HG02763 (cell line): ENCODE results near the gene LCA5.
"Not testable (repeated sequence)": the region's sequence is repeated elsewhere in the genome, so short reads cannot be mapped to it uniquely, and the experiment has no call there.

Source experiments
- ATAC-seq: cut with Tn5 transposase; IDR thresholded peaks from one replicate; pipeline ENCODE4 v1.9.1; 2021; ENCODE audit warnings: mild to moderate bottlenecking, moderate library complexity; ENCODE audit not compliant: unreplicated experiment

The LCA5 gene

GRCh38 chr6:79538106-79538971 lies 1.1 kb upstream of the LCA5 start:
- no peak for ATAC-seq

- ATAC-seq: no peak
Measured at GRCh38 chr6:79536585-79536953, 661 bp downstream of the LCA5 start.

DNA sequence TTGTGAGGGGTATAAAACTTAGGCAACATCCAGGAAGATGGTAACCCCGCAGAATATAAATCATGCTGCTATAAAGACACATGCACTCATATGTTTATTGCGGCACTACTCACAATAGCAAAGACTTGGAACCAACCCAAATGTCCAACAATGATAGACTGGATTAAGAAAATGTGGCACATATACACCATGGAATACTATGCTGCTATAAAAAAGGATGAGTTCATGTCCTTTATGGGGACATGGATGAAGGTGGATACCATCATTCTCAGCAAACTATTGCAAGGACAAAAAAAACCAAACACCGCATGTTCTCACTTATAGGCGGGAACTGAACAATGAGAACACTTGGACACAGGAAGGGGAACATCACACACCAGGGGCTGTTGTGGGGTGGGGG lies 7.7 kb downstream of the LCA5 start:
- not testable (repeated sequence) for ATAC-seq

DNA sequence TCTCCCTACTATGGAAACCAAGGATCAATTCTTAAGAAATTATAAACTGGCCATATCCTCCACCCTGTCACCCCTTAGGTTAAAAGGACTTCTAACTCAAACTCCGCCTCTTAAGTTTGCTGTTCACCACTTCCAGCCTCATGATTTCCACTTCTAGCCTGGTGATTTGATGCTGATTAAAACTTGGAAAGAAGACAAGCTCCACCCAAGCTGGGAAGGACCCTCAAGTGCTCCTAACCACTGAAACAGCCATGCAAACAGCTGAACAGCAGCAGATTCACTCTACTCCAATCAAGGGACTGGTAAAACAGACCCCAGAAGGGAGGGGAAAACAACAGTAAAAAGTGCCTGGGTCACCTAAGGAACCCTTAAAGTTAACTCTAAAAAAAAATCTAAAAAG lies 10.3 kb downstream of the LCA5 start:
- no peak for ATAC-seq

DNA sequence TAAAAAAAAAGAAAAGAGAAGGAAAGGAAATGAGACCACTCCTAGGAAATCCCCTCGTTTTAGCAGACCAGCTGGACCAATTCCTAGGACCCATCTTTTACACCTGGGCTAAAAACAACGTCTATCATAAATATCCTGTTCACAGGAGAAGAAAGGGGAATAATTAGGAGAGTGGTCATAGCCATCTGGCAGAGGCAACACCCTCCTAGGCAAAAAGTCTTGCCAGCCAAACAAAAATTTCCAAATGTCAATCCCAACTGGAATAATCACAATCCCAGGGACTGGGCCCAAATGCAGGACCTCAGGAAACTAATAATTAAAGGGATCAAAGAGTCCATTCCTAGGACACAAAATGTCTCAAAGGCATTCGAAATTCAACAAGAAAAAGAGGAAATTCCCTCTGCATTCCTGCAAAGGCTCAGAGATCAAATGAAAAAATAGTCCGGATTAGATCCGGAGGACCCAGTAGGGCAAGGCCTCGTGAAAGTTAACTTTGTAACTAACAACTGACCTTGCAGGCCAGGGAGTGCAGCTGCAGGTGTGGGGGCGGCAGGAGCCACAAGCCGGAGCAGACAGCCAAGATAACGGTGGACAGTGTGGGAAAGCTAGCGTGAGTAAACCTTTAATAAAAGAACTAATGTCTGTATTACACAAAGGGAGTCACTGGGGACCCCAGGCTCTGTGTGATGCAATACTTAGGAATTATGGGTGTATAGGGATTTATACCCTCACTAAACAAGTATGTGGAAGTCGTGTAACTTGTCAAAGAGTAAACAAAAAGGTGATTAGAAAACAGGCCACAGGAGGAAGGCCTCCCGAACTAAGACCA lies 11.7 kb downstream of the LCA5 start:
- ATAC-seq: no peak

DNA sequence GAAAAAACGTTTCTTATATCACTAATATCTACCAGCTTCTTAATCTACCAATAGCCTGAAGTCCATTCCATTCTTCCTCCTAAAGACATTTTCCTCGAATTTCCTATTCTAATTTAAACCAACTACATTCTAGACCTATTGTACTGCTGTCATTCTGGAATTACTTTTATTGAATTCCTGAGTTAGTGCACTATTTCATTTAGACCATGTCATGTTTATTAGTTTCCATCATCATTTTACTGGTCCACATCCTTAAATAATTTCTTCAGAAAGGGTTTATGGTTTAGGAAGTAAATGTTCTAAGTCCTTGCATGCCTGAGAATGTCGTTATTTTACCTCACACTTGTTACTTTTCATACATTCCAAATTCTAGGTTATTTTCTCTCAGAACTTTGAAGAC lies 13.2 kb downstream of the LCA5 start:
- no peak for ATAC-seq

- ATAC-seq: no peak
Measured at GRCh38 chr6:79522609-79523008, 14.6 kb downstream of the LCA5 start.

DNA sequence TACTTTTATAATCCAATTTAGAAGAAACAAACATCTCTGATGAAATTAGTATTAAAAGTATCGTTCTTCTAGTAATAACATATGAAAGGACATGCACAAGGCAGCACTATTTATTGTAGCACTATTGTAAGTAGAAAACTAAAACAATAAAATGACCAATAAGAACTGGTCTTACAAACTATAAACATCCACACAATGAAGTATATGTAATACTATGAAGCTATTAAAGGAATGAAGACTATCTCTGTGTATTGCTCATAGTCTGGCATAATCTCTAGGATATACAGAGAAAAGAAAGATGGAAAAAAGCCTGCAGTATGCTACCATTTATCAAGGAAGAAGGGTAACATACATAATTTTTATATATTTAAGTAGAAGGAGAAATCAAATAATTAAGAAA lies 16.7 kb downstream of the LCA5 start:
- ATAC-seq: no peak

DNA sequence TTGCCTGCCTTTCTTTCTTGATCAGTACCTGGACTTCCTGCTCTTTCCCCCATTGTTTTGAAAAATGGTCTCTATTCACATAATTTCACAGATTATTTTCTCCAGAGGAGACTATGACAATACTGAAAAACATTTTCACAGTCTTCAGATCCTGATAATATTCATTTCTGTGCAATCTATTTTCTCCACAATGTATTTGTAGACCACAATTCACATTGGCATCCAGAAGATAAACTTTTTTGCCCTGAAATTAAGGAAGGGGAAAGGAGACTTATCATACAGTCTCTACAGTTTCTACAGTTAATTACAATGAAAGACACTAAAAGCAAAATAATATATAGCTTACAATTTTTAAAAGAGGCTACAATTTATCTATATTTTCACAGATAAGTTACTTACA lies 18.4 kb downstream of the LCA5 start:
- ATAC-seq: no peak

DNA sequence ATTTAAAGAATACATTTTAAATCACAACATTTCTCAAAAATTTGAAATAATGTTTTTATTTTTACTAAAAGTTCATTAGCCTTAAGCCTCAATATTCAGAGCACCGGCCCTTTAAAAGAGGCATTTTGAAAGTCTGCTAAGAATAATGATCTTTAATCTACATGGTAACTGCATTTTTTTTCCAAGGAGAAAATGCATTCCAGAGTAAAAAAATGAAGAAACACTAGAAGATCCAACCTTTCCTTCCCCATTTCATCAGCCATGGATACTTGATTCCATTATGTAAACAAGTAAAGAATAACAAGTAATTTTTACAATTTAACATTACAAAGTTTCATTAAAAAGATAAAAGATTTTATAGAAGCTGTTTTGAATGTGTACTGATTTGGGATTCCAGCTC lies 21.8 kb downstream of the LCA5 start:
- ATAC-seq: no peak

- ATAC-seq: no peak
Measured at GRCh38 chr6:79513111-79513510, 24.1 kb downstream of the LCA5 start.

DNA sequence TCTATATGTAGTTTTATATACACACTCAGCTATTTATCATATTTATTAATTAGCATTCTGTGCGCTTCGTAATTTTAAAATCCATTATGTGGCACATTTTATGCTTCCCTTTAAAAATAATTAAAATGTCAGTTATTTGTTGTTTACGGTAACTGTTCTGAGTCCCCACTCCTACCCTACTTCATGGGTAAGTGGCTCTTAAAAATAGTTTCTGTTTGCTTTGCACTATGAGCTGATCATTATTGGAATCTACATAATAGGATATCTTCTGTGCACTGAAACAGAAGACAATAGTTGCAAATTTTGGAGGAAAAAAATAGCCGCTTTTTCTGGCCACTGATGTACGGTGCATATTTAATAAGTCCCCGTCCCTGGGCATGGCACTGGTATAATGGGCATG lies 25.2 kb downstream of the LCA5 start:
- no peak for ATAC-seq

GRCh38 chr6:79510707-79511106 lies 26.5 kb downstream of the LCA5 start:
- no peak for ATAC-seq

GRCh38 chr6:79506251-79506650 lies 31.0 kb downstream of the LCA5 start:
- ATAC-seq: no peak

DNA sequence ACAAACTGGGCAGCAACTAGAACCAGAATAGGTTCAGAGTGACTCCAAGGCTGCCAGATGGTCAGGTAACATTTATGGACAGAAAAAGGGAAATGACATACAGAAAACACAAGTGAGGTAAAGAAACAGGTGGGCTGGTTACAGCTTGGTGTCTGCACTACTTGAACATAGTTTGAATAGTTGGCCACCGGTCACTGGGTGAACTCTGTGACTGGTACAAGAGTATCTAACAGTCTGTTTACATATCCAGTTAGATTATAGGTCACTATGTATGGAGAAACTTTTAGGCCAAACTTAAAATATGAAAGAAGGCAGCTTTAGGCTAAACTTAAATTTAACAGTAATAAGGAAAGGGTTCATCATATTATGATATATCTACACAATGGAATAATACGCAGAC lies 32.9 kb downstream of the LCA5 start:
- ATAC-seq: no peak

GRCh38 chr6:79498842-79499241 lies 38.4 kb downstream of the LCA5 start:
- ATAC-seq: no peak

DNA sequence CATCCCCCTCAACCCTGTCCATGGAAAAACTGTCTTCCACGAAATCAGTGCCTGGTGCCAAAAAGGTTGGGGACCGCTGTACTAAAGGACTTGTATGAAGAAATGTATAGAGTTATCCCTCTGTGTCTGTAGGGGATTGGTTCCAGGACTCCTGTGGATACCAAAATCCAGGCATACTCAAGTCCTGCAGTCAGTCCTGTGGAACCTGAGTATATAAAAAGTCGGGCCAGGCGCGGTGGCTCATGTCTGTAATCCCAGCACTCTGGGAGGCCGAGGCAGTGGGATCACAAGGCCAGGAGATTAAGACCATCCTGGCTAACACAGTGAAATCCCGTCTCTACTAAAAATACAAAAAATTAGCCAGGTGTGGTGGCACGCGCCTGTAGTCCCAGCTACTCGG lies 42.0 kb downstream of the LCA5 start:
- ATAC-seq: no peak

GRCh38 chr6:79494841-79495240 lies 42.4 kb downstream of the LCA5 start:
- no peak for ATAC-seq

- no peak for ATAC-seq
Measured at GRCh38 chr6:79470728-79471127, 66.5 kb downstream of the LCA5 start.

DNA sequence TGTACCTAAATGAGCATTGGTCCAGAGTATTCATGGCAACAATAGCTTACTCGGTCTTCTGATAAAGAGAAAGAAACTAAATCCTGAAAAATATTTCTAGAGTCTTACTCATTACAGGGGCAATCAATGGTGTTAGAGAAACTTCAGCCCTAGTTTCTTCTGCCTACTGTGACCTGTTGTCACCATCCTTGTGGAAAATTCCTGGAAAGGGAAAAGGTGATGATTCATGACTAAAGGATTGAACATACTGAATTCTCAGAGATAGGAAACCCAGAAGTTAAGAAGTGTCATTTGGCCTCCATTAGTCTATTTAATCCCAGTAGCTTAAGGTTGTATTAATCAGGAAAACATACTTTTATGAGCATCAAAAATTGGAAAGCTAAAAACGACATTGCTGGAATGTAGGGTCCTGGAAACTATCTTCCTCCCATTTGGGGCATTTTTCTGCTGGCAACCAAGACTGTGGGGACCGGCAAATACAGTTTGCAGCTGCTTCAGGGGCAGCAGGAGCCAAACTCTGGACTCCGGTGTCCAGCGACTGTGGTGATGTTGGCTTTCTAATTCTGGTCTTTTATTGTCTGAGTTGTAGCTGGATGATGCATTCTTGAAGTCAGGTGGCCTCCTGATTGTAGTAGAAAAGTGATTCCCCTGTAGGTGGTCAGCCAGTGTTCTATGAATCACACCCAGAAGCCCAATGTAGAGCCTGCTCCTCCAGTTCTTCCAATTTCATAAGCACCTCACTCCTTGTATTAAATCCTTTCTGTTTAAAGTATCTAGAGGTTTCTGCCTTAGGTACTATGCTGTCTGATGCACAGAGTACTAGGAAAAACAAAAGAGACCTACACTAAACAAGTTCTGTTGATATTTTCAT lies 67.6 kb downstream of the LCA5 start:
- ATAC-seq: no peak

DNA sequence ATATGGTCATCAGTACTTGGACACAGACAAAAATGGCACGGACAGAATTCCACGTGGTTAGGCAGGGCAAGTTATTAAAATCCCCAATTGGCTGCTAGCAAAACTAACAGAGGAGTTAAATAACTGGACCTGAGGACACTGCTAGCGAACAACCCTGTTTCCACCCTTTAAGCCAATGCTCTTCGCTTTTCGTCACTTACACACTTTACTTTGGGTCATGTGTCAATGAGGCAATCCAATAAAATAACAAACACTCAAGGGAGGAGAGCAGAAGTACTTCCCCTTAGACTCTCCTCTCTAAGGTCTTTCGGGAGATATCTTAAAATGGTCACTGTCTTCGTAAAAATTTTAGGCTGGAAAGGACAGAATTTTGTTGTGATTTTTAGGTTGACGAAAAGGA lies 68.6 kb downstream of the LCA5 start:
- ATAC-seq: no peak
